ENCODE data around the gene RNF217.

Gene RNF217

GRCh38 chr6:124995645-124996325 lies 33.5 kb downstream of the RNF217 start:
- no peak for TF ChIP-seq CTCF (IDR thresholded peaks at IDR 0.05; ENCODE audit: insufficient read depth, missing control alignments)
- FAIRE-seq, result no peak
- no peak for DNase-seq (ENCODE audit: insufficient read length, low spot score)

GRCh38 chr6:124996411-124996810 lies 34.2 kb downstream of the RNF217 start:
- no peak for TF ChIP-seq CTCF (IDR thresholded peaks at IDR 0.05; ENCODE audit: insufficient read depth, missing control alignments)
- FAIRE-seq (no peak), DNase-seq (ENCODE audit: insufficient read length, low spot score) (no peak)

- FAIRE-seq, result peak; percentile 11
- TF ChIP-seq CTCF (IDR thresholded peaks at IDR 0.05; ENCODE audit: insufficient read depth, missing control alignments), result no peak
- DNase-seq (ENCODE audit: insufficient read length, low spot score), result no peak
These were observed 35.1 kb downstream of the RNF217 start for GRCh38 chr6:124997196-124997875.

- TF ChIP-seq CTCF (IDR thresholded peaks at IDR 0.05; ENCODE audit: insufficient read depth, missing control alignments), result no peak
- no peak for FAIRE-seq
- DNase-seq (ENCODE audit: insufficient read length, low spot score), result no peak
These were observed 37.0 kb downstream of the RNF217 start for GRCh38 chr6:124999105-124999764.

- FAIRE-seq (peak; percentile 44), DNase-seq (ENCODE audit: insufficient read length, low spot score) (no peak)
- TF ChIP-seq CTCF (IDR thresholded peaks at IDR 0.05; ENCODE audit: insufficient read depth, missing control alignments), result no peak
These were observed 39.6 kb downstream of the RNF217 start for GRCh38 chr6:125001684-125002405.

- TF ChIP-seq CTCF (IDR thresholded peaks at IDR 0.05; ENCODE audit: insufficient read depth, missing control alignments), result no peak
- no peak for DNase-seq (ENCODE audit: insufficient read length, low spot score)
- no peak for FAIRE-seq
These were observed 40.1 kb downstream of the RNF217 start for GRCh38 chr6:125002406-125002741.
